ENCODE data around the gene KIFC1. TPM values are rescaled to one million over a fixed set of nuclear protein-coding genes. Genes with fewer than 3 reads are reported as not detected.
"Not testable (repeated sequence)": the region's sequence is repeated elsewhere in the genome, so short reads cannot be mapped to it uniquely, and the experiment has no call there.

KIFC1 gene
- total and polyA plus RNA-seq, 2 of the 4 experiments (the other 2 are of a cell fraction): 33.9 to 40.6 TPM

DNA sequence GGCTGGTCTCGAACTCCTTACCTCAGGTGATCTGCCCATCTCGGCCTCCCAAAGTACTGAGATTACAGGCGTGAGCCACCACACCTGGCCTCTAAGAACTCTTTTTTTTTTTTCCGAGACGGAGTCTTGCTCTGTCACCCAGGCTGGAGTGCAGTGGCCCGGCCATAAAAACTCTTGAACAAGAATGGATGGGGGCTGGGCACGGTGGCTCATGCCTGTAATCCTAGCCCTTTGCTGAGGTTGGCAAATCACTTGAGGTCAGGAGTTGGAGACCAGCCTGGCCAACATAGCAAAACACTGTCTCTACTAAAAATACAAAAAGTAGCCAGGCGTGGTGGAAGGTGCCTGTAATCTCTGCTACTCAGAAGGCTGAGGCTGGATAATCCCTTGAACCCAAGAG lies 19.7 kb upstream of the KIFC1 start:
- H3K56ac ChIP-seq (ENCODE audit: extremely low read depth, insufficient read depth, low read length); H3K18ac ChIP-seq (ENCODE audit: low read depth, low read length); H2BK15ac ChIP-seq (ENCODE audit: low read depth, low read length); BruUV-seq (replicated peaks); H3K14ac ChIP-seq (replicated peaks; ENCODE audit: low read depth, low read length); H3K4ac ChIP-seq (ENCODE audit: low read depth, low read length); ATAC-seq (ENCODE audit: low read depth); H2AFZ ChIP-seq (replicated peaks; ENCODE audit: low read length, poor library complexity); H2AK5ac ChIP-seq (ENCODE audit: low read depth, low read length); H4K5ac ChIP-seq (ENCODE audit: low read depth, low read length); H4K20me1 ChIP-seq (ENCODE audit: insufficient read depth, low read length); H3K4me3 ChIP-seq (ENCODE audit: insufficient read depth, low read depth, low read length); H2BK5ac ChIP-seq (ENCODE audit: low read depth, low read length, poor library complexity, severe bottlenecking); dilution Hi-C loops (cut with HindIII; ENCODE audit: low sequenced_read_pairs, unreplicated experiment); H3K27me3 ChIP-seq (ENCODE audit: control insufficient read depth, insufficient read depth, low read length); H3K9me3 ChIP-seq (ENCODE audit: control insufficient read depth, insufficient read depth, low read length); CTCF ChIA-PET; DNase-seq; H4K8ac ChIP-seq (ENCODE audit: low read depth in 2 of 2, low read length in 2 of 2); H3K27ac ChIP-seq (ENCODE audit: insufficient read depth, low read length); H3K4me2 ChIP-seq (ENCODE audit: low read depth, low read length); H3K36me3 ChIP-seq (ENCODE audit: control insufficient read depth, insufficient read depth, low read length); H4K91ac ChIP-seq (ENCODE audit: insufficient read depth, low read depth, low read length); intact Hi-C loops (cut with micrococcal nuclease); H3K23ac ChIP-seq (ENCODE audit: low read depth, low read length); H2BK20ac ChIP-seq (ENCODE audit: low read depth, low read length); POLR2A ChIA-PET (ENCODE audit: unreplicated experiment); H3K4me1 ChIP-seq (ENCODE audit: control insufficient read depth, insufficient read depth, low read length); H2AK9ac ChIP-seq (replicated peaks; ENCODE audit: low read depth, low read length, poor library complexity); in situ Hi-C loops (cut with MboI; ENCODE audit: low sequenced_read_pairs); H3K79me1 ChIP-seq (ENCODE audit: low read depth in 1 of 2, low read length in 2 of 2); H3K9me1 ChIP-seq (ENCODE audit: insufficient read depth, low read length); H2BK120ac ChIP-seq (ENCODE audit: low read depth, low read length); H3K9ac ChIP-seq (ENCODE audit: low read depth, low read length): not testable (repeated sequence)
- WGBS, 2 experiments (ENCODE audit: extremely low coverage in 2 of 2, insufficient read length in 1 of 2): no CpG with 5 or more reads among the region's 8 CpGs
